ENCODE data around the gene PRPF18. TPM values are rescaled to one million over a fixed set of nuclear protein-coding genes. Genes with fewer than 3 reads are reported as not detected.

PRPF18 gene
- total RNA-seq, 1 experiment from 2014 or later = 10.2 TPM

GRCh38 chr10:13627459-13628310 is 40.9 kb downstream of the PRPF18 start:
- CTCF ChIA-PET = no interaction called here
- Histone ChIP-seq H3K9ac (ENCODE audit: low read length) (no peak overlapping the region), H3K79me2 (ENCODE audit: low read length) (no peaks in the 10 kb centered on the region), H3K4me2 (ENCODE audit: low read length) (no peak overlapping the region), H3K36me3 (ENCODE audit: low read depth, low read length) (no peaks in the 10 kb centered on the region), H3K4me3 (ENCODE audit: low read length) (no peak overlapping the region), H3K27me3 (ENCODE audit: low read length) (no peaks in the 10 kb centered on the region), H3K9me2 (replicated peaks; ENCODE audit: low read length) (no peaks in the 10 kb centered on the region), H2AFZ (ENCODE audit: low read length) (no peak overlapping the region), H3K27ac (ENCODE audit: low read length) (no peak overlapping the region), H3F3A (ENCODE audit: low read length, unreplicated experiment) (no peaks in the 10 kb centered on the region), H3K4me1 (ENCODE audit: insufficient read depth, low read length) (no peaks in the 10 kb centered on the region), H3K9me3 (ENCODE audit: low read length) (no peaks in the 10 kb centered on the region), H4K20me1 (ENCODE audit: low read length) (no peaks in the 10 kb centered on the region)
- TF ChIP-seq EZH2phosphoT487 (IDR thresholded peaks at IDR 0.05; ENCODE audit: borderline replicate concordance, low read length) (no peak), CTCF (conservative IDR thresholded peaks at IDR 0.05; ENCODE audit: low read depth, low read length) (no peak), EZH2 (IDR thresholded peaks at IDR 0.05; ENCODE audit: low read length, unreplicated experiment) (no peak)
- intact Hi-C loops (cut with micrococcal nuclease) = no loop called here
- DNase-seq (no peak), ATAC-seq (no peak)
- BruUV-seq (replicated peaks) = no TSS peak
- POLR2A ChIA-PET (ENCODE audit: unreplicated experiment) = no interaction called here

DNA sequence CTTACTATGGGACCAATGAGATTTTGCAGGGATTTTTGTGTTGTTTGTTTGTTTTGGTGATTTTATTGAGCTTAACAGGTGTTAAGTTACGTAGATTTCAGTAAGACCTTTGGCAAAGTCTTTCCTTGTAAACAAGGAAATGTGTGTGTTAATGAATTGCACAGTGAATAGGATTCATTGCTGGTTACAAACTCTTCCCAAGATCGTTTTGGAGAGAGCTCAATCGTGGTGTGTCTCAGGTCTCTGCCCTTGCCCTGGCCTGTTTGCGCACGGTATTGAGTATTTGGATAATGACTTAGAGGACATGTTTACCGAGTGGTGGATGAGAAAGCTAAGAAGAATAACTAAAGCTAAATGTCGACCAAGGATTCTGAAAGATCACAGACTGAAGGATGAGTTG is 41.9 kb downstream of the PRPF18 start:
- Histone ChIP-seq H3K9ac (ENCODE audit: low read length) (no peak overlapping the region), H4K20me1 (ENCODE audit: low read length) (no peaks in the 10 kb centered on the region), H3K9me2 (replicated peaks; ENCODE audit: low read length) (no peaks in the 10 kb centered on the region), H3K36me3 (ENCODE audit: low read depth, low read length) (no peaks in the 10 kb centered on the region), H3K27ac (ENCODE audit: low read length) (no peak overlapping the region), H3F3A (ENCODE audit: low read length, unreplicated experiment) (no peaks in the 10 kb centered on the region), H3K4me2 (ENCODE audit: low read length) (no peak overlapping the region), H3K79me2 (ENCODE audit: low read length) (no peaks in the 10 kb centered on the region), H3K4me3 (ENCODE audit: low read length) (no peak overlapping the region), H3K27me3 (ENCODE audit: low read length) (no peaks in the 10 kb centered on the region), H2AFZ (ENCODE audit: low read length) (no peak overlapping the region), H3K9me3 (ENCODE audit: low read length) (no peaks in the 10 kb centered on the region), H3K4me1 (ENCODE audit: insufficient read depth, low read length) (no peaks in the 10 kb centered on the region)
- POLR2A ChIA-PET (ENCODE audit: unreplicated experiment) = interaction anchor here (0.6 kb wide), 1 partner anchor 11 kb away, joined by 4 read pairs; no protein-coding TSS in a partner anchor
- DNase-seq (no peak), ATAC-seq (no peak)
- TF ChIP-seq EZH2phosphoT487 (IDR thresholded peaks at IDR 0.05; ENCODE audit: borderline replicate concordance, low read length) (no peak), CTCF (conservative IDR thresholded peaks at IDR 0.05; ENCODE audit: low read depth, low read length) (no peak), EZH2 (IDR thresholded peaks at IDR 0.05; ENCODE audit: low read length, unreplicated experiment) (no peak)
- no TSS peak for BruUV-seq (replicated peaks)
- intact Hi-C loops (cut with micrococcal nuclease) = no loop called here
- CTCF ChIA-PET = interaction anchor here (0.5 kb wide), 1 partner anchor 258 kb away, joined by 4 read pairs; no protein-coding TSS in a partner anchor

DNA sequence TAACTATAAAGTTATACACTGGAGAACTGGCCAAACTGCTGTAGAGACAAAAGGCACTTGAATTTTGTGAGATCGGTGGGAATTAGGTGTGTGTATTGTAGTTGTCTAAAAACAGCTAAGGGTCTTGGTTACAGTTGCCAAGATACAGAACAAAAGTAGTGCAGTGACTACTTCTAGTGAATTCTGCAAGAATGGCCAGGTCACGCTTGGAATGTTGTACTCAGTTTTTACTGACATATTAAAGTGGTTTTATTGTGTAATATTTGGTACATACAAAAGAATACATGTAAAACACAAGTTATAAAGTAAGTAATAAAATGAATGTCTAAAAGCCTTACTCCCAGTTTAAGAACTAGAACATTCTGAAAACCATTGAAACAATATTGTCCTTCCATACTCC is 42.4 kb downstream of the PRPF18 start:
- H3K4me3 ChIP-seq (ENCODE audit: low read length) = no peak overlapping the region
- no peaks in the 10 kb centered on the region for H4K20me1 ChIP-seq (ENCODE audit: low read length)
- ChIA-PET POLR2A (ENCODE audit: unreplicated experiment) (interaction anchor here (0.6 kb wide), 1 partner anchor 11 kb away, joined by 4 read pairs; no protein-coding TSS in a partner anchor), CTCF (interaction anchor here (0.5 kb wide), 1 partner anchor 258 kb away, joined by 4 read pairs; no protein-coding TSS in a partner anchor)
- ATAC-seq = no peak
- no peaks in the 10 kb centered on the region for H3K27me3 ChIP-seq (ENCODE audit: low read length)
- no peaks in the 10 kb centered on the region for H3K4me1 ChIP-seq (ENCODE audit: insufficient read depth, low read length)
- intact Hi-C loops (cut with micrococcal nuclease) = no loop called here
- no TSS peak for BruUV-seq (replicated peaks)
- H3K36me3 ChIP-seq (ENCODE audit: low read depth, low read length) = no peaks in the 10 kb centered on the region
- no peaks in the 10 kb centered on the region for H3K9me3 ChIP-seq (ENCODE audit: low read length)
- H3F3A ChIP-seq (ENCODE audit: low read length, unreplicated experiment) = no peaks in the 10 kb centered on the region
- TF ChIP-seq EZH2phosphoT487 (IDR thresholded peaks at IDR 0.05; ENCODE audit: borderline replicate concordance, low read length) (no peak), EZH2 (IDR thresholded peaks at IDR 0.05; ENCODE audit: low read length, unreplicated experiment) (no peak), CTCF (conservative IDR thresholded peaks at IDR 0.05; ENCODE audit: low read depth, low read length) (no peak)
- no peak for DNase-seq
- H3K9me2 ChIP-seq (replicated peaks; ENCODE audit: low read length) = no peaks in the 10 kb centered on the region
- H3K9ac ChIP-seq (ENCODE audit: low read length) = no peak overlapping the region
- no peak overlapping the region for H2AFZ ChIP-seq (ENCODE audit: low read length)
- no peaks in the 10 kb centered on the region for H3K79me2 ChIP-seq (ENCODE audit: low read length)
- H3K27ac ChIP-seq (ENCODE audit: low read length) = no peak overlapping the region
- no peak overlapping the region for H3K4me2 ChIP-seq (ENCODE audit: low read length)

All from PC-3 (cell line).